Thymus (tissue), 14 donors: ENCODE measurements around the gene ARHGAP33. TPM values are rescaled to one million over a fixed set of nuclear protein-coding genes. Genes with fewer than 3 reads are reported as not detected.

ENCODE experiments used
- DNase-seq, 9 donors: peaks; one replicate each; pipeline ENCODE4 v3.0.0-alpha.2; 2013; ENCODE audit warnings: low spot score in 9 of 9, low read depth in 6 of 9, missing footprints in 1 of 9
- H3K27ac ChIP-seq, 2 donors: one replicate each; pipeline ENCODE4 v1.5.1; 2013; ENCODE audit warnings: control low read depth in 1 of 2, low read depth in 1 of 2, low read length in 1 of 2, mild to moderate bottlenecking in 1 of 2, moderate library complexity in 1 of 2
- H3K27me3 ChIP-seq, 2 donors: one replicate each; pipeline ENCODE4 v1.5.1; 2013; ENCODE audit warnings: low read length in 1 of 2; ENCODE audit not compliant: control insufficient read depth in 2 of 2, insufficient read depth in 1 of 2
- H3K36me3 ChIP-seq, 2 donors: one replicate each; pipeline ENCODE4 v1.5.1; 2013; ENCODE audit warnings: low read length in 1 of 2, mild to moderate bottlenecking in 1 of 2, moderate library complexity in 1 of 2; ENCODE audit not compliant: control insufficient read depth in 2 of 2, insufficient read depth in 2 of 2
- H3K4me1 ChIP-seq, 2 donors: one replicate each; pipeline ENCODE4 v1.5.1; 2013; ENCODE audit warnings: low read length in 2 of 2; ENCODE audit not compliant: control insufficient read depth in 2 of 2, insufficient read depth in 2 of 2
- H3K4me3 ChIP-seq, 2 donors: one replicate each; pipeline ENCODE4 v1.5.1; 2013; ENCODE audit warnings: low read length in 2 of 2, control low read depth in 1 of 2, mild to moderate bottlenecking in 1 of 2
- H3K9me3 ChIP-seq, 2 donors: one replicate each; pipeline ENCODE4 v1.5.1; 2013; ENCODE audit warnings: low read length in 1 of 2, mild to moderate bottlenecking in 1 of 2; ENCODE audit not compliant: control insufficient read depth in 2 of 2, insufficient read depth in 1 of 2
- WGBS: extraction: QIAGEN DNeasy Blood & Tissue Kit; methylation state at CpG from one replicate; pipeline ENCODE4 v1.1.7; 2013; 5-methylcytosine and 5-hydroxymethylcytosine counted together
- long read RNA-seq, 10 donors: transcript quantifications; one replicate each; lab custom pipeline, GENCODE V29; 2026
- polyA plus RNA-seq: library from polyadenylated mRNA; stranded (reverse); fragments of 200-250 nt; gene quantifications from one replicate; pipeline ENCODE4 v1.2.3, GENCODE V29; 2013
- total RNA-seq: library from RNA; stranded (reverse); fragments of 120-200 nt; gene quantifications from one replicate; pipeline ENCODE4 v1.2.4, GENCODE V29; 2013
- donor health status: healthy.

The ARHGAP33 gene, protein sequence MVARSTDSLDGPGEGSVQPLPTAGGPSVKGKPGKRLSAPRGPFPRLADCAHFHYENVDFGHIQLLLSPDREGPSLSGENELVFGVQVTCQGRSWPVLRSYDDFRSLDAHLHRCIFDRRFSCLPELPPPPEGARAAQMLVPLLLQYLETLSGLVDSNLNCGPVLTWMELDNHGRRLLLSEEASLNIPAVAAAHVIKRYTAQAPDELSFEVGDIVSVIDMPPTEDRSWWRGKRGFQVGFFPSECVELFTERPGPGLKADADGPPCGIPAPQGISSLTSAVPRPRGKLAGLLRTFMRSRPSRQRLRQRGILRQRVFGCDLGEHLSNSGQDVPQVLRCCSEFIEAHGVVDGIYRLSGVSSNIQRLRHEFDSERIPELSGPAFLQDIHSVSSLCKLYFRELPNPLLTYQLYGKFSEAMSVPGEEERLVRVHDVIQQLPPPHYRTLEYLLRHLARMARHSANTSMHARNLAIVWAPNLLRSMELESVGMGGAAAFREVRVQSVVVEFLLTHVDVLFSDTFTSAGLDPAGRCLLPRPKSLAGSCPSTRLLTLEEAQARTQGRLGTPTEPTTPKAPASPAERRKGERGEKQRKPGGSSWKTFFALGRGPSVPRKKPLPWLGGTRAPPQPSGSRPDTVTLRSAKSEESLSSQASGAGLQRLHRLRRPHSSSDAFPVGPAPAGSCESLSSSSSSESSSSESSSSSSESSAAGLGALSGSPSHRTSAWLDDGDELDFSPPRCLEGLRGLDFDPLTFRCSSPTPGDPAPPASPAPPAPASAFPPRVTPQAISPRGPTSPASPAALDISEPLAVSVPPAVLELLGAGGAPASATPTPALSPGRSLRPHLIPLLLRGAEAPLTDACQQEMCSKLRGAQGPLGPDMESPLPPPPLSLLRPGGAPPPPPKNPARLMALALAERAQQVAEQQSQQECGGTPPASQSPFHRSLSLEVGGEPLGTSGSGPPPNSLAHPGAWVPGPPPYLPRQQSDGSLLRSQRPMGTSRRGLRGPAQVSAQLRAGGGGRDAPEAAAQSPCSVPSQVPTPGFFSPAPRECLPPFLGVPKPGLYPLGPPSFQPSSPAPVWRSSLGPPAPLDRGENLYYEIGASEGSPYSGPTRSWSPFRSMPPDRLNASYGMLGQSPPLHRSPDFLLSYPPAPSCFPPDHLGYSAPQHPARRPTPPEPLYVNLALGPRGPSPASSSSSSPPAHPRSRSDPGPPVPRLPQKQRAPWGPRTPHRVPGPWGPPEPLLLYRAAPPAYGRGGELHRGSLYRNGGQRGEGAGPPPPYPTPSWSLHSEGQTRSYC
- 1.5 TPM for total RNA-seq
- 18.6 TPM for polyA plus RNA-seq
- long read RNA-seq, donor 1: 0 reads
- long read RNA-seq, donor 2, partial matches to known transcripts: 12 of 12 reads
- long read RNA-seq, donor 2, other reads (novel, unspliced or antisense): 0 of 12 reads
- long read RNA-seq, donor 3, partial matches to known transcripts: 8 of 8 reads
- long read RNA-seq, donor 3, other reads (novel, unspliced or antisense): 0 of 8 reads
- long read RNA-seq, donor 4, partial matches to known transcripts: 6 of 6 reads
- long read RNA-seq, donor 4, other reads (novel, unspliced or antisense): 0 of 6 reads
- long read RNA-seq, donor 5, partial matches to known transcripts: 51 of 53 reads
- long read RNA-seq, donor 5, other reads (novel, unspliced or antisense): 0 of 53 reads
- long read RNA-seq, donor 6, partial matches to known transcripts: 0 of 2 reads
- long read RNA-seq, donor 6, other reads (novel, unspliced or antisense): 0 of 2 reads
- long read RNA-seq, donor 7, partial matches to known transcripts: 0 of 1 reads
- long read RNA-seq, donor 7, other reads (novel, unspliced or antisense): 0 of 1 reads
- long read RNA-seq, donor 8, partial matches to known transcripts: 0 of 1 reads
- long read RNA-seq, donor 8, other reads (novel, unspliced or antisense): 0 of 1 reads
- long read RNA-seq, donor 9, partial matches to known transcripts: 6 of 6 reads
- long read RNA-seq, donor 9, other reads (novel, unspliced or antisense): 0 of 6 reads
- long read RNA-seq, donor 10, partial matches to known transcripts: 5 of 5 reads
- long read RNA-seq, donor 10, other reads (novel, unspliced or antisense): 0 of 5 reads

DNA sequence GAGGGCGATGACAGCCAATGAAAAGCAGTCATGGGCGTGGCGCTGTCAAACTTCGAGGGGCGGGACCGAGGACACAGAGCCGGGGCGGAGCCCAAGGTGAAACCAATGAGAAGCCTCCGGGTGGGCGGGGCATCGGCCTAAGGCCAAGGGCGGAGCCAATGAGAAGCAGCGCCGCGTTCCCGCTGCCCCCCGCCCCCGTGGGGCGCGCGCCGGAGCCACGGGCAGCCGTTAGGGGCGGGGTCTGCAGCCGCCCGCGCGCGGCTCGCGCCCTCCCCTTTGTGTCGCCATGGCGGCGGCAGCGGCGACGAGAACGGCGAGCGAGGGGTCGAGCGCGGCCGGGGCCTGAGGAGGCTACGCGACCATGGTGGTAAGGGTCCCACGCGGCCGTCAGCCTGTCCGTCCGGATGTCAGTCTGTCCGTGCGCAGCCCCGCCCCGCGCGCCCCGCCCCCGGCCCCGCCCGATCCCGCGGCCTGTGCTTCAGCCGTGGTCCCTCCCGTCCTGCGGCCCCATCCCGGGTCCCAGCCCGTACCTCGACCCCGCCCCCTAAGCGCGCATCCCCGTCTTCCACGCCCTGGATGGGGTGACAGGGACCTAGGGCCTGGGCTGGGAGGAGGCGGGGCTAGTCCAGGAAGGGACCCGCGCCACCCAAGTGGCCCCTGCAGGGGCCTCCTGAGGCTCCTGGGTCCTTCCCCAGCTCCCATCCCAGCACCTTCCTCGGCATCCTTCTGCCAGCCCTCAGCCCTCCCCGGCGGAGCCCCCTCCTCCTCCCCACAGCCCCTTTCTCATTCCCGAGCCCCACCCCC lies at the start of gene ARHGAP33:
ARHGAP33 (plus strand) TSS at position 267 of the 804 bp plus-strand sequence; CDS start at position 362, 95 bp downstream.
- Histone ChIP-seq H3K9me3 (no peaks in the 10 kb centered on the region), H3K27me3 (no peaks in the 10 kb centered on the region), H3K27ac (no peak within 1 kb of the TSS), H3K4me3 (peak within 1 kb of the TSS; percentile 61 to 84), H3K4me1 (peaks cover 7 to 13% of the 10 kb centered on the region in 2 donors), H3K36me3 (peaks cover 18 to 22% of the 10 kb centered on the region in 2 donors)
- DNase-seq: peak; percentile 95 to 100 (median 99)
- WGBS: under 1% methylated on average over 80 of the region's 82 CpGs

DNA sequence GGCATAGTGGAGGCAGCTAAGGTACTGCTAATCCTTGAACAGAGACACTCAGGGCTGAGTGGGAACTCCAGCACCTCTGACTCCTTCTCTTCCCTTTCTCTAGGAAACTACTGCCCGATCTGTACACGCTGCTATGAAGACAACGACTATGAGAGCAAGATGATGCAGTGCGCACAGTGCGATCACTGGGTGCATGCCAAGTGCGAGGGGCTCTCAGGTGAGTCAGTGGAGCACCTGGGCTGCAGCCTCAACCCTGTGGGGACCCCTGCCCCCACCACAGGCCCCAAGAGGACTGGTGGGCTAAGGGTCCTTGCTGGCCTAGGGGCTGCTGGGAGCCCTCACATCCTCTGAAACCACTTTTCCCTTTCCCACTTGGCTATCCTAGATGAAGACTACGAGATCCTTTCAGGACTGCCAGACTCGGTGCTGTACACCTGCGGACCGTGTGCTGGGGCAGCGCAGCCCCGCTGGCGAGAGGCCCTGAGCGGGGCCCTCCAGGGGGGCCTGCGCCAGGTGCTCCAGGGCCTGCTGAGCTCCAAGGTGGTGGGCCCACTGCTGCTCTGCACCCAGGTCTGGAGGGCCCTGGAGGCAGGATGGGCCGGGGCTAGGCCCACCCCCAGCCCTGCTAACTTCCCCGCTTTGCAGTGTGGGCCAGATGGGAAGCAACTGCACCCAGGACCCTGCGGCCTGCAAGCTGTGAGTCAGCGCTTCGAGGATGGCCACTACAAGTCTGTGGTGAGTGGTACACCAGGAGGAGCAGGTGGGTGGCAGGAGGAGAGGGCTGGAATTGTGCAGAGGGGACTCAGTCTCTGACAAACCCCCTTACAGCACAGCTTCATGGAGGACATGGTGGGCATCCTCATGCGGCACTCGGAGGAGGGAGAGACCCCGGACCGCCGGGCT lies 48.1 kb upstream of the ARHGAP33 start:
- DNase-seq: no peak
- 98% methylated on average over 25 of the region's 25 CpGs for WGBS

DNA sequence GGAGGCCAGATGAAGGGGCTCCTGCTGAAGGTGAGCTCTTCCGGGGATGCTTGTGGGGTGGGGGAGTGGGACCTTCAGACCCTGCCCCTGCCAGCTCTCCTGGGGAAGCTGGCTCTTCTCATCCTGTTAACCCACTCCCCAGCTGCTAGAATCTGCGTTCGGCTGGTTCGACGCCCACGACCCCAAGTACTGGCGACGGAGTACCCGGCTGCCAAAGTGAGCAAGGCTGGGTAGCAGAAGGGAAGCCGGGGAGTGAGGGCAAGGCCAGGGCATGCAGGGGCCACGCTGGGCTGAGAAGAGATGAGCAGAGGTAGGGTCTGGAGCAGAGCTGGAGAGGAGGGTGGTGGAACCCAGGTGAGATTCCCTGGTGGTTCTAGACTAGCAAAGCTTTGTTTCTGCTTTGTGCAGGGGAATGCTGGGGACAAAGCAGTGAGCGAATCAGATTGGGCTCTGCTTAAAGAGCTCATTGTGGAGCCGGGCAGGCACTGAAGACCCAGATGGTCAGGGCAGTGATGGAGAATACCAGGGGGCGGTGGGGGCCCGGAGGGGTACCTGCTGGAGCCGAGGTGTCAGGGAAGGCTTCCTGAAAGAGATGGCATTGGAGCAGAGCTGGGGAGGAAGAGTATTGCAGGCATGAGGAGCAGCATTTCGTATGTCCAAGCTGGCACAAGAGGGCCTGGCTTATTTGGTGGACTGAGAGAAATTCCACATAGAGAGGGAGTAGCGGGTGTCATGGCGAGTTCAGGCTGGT lies 47.2 kb upstream of the ARHGAP33 start:
- H3K27me3 ChIP-seq: no peaks in the 10 kb centered on the region
- no peak overlapping the region for H3K4me3 ChIP-seq
- H3K27ac ChIP-seq: no peak overlapping the region
- 97% methylated on average over 19 of the region's 19 CpGs for WGBS
- peaks cover 94 to 100% of the 10 kb centered on the region in 2 donors for H3K36me3 ChIP-seq
- H3K4me1 ChIP-seq: no peaks in the 10 kb centered on the region
- H3K9me3 ChIP-seq: no peaks in the 10 kb centered on the region
- no peak for DNase-seq

More for the DNA sequence above, 48.1 kb upstream of the ARHGAP33 start:
- Histone ChIP-seq H3K4me3 (no peak overlapping the region), H3K27me3 (no peaks in the 10 kb centered on the region), H3K9me3 (no peaks in the 10 kb centered on the region), H3K4me1 (no peaks in the 10 kb centered on the region), H3K27ac (no peak overlapping the region), H3K36me3 (peaks cover 96 to 100% of the 10 kb centered on the region in 2 donors)

DNA sequence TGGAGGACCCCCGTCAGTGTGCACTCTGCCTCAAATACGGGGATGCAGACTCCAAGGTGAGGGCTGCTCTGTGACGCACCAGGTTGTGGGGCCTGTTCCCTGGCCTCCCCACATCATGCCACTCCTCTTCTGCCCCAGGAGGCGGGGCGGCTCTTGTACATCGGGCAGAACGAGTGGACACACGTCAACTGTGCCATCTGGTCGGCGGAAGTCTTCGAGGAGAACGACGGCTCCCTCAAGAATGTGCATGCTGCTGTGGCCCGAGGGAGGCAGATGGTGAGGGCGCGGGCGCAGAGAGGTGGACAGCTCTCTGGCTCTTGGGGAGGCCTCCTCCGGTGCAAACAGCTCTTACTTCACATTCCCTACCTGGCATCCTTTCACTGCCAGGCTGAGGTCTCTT lies 46.3 kb upstream of the ARHGAP33 start:
- no peak for DNase-seq

DNA sequence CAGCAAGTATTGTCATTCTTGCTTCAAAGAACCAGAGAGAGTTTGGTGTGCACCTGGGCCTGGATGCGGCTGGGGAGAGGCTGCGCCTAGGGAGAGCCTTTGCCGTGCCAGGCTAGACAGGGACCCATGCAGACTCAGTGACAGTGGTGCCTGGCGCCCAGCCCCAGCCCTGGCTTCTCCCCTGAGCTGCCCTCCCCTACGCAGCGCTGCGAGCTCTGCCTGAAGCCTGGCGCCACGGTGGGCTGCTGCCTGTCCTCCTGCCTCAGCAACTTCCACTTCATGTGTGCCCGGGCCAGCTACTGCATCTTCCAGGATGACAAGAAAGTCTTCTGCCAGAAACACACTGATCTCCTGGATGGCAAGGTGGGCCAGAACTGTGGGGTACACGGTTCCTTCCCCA lies 45.6 kb upstream of the ARHGAP33 start:
- Histone ChIP-seq H3K4me1 (no peaks in the 10 kb centered on the region), H3K9me3 (no peaks in the 10 kb centered on the region), H3K27ac (no peak overlapping the region), H3K27me3 (no peaks in the 10 kb centered on the region), H3K4me3 (no peak overlapping the region), H3K36me3 (peaks cover 87 to 100% of the 10 kb centered on the region in 2 donors)
- 99% methylated on average over 11 of the region's 11 CpGs for WGBS
- no peak for DNase-seq

More for the DNA sequence above, 46.3 kb upstream of the ARHGAP33 start:
- H3K36me3 ChIP-seq: peaks cover 89 to 100% of the 10 kb centered on the region in 2 donors
- H3K4me1 ChIP-seq: no peaks in the 10 kb centered on the region
- 97% methylated on average over 18 of the region's 18 CpGs for WGBS
- no peak overlapping the region for H3K27ac ChIP-seq
- no peaks in the 10 kb centered on the region for H3K27me3 ChIP-seq
- H3K4me3 ChIP-seq: no peak overlapping the region
- H3K9me3 ChIP-seq: no peaks in the 10 kb centered on the region

DNA sequence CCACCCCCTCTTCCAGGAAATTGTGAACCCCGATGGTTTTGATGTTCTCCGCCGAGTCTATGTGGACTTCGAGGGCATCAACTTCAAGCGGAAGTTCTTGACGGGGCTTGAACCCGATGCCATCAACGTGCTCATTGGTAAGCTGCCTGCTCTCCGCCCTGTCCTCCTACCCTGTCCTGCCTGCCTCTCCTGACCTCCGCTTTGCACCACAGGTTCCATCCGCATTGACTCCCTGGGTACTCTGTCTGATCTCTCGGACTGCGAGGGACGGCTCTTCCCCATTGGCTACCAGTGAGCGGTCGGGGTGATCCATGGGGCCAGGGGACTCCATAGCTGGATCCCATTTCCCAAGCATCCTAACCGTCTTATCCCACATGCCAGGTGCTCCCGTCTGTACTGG lies 45.0 kb upstream of the ARHGAP33 start:
- 98% methylated on average over 18 of the region's 18 CpGs for WGBS
- DNase-seq: no peak
- Histone ChIP-seq H3K27ac (no peak overlapping the region), H3K9me3 (no peaks in the 10 kb centered on the region), H3K27me3 (no peaks in the 10 kb centered on the region), H3K4me3 (no peak overlapping the region), H3K4me1 (no peaks in the 10 kb centered on the region), H3K36me3 (peaks cover 87 to 100% of the 10 kb centered on the region in 2 donors)
